ENCODE results near the gene RALGAPA2. TPM values are rescaled to one million over a fixed set of nuclear protein-coding genes. Genes with fewer than 3 reads are reported as not detected.
A peak's percentile ranks its signal among the peaks of the same experiment; 100 is the strongest.

Gene RALGAPA2
- total RNA-seq, 4 donors from 2014 or later, result 54.3 to 67.6 (median 60.3) TPM

GRCh38 chr20:20371083-20371482 is 341.4 kb downstream of the RALGAPA2 start:
- H3K9me3 ChIP-seq, result no peaks in the 10 kb centered on the region
- H3K4me3 ChIP-seq, result no peak overlapping the region
- no peaks in the 10 kb centered on the region for H3K36me3 ChIP-seq
- peaks cover 0 to 34% (median 14%) of the 10 kb centered on the region in 4 donors for H3K4me1 ChIP-seq
- TF ChIP-seq CTCF (IDR thresholded peaks at IDR 0.05) (no peak), POLR2A (IDR thresholded peaks at IDR 0.05) (no peak)
- DNase-seq, result no peak
- H3K27me3 ChIP-seq, result peaks cover 0 to 43% of the 10 kb centered on the region in 2 donors
- H3K27ac ChIP-seq, result no peak overlapping the region

- Histone ChIP-seq H3K4me1 (peaks cover 0 to 34% (median 14%) of the 10 kb centered on the region in 4 donors), H3K4me3 (no peak overlapping the region), H3K27me3 (peaks cover 0 to 53% of the 10 kb centered on the region in 2 donors), H3K27ac (no peak overlapping the region), H3K36me3 (no peaks in the 10 kb centered on the region), H3K9me3 (no peaks in the 10 kb centered on the region)
- no peak for DNase-seq
- TF ChIP-seq POLR2A (IDR thresholded peaks at IDR 0.05) (no peak), CTCF (IDR thresholded peaks at IDR 0.05) (no peak)
Measured at GRCh38 chr20:20370094-20370575, 342.3 kb downstream of the RALGAPA2 start.

GRCh38 chr20:20369250-20370093 is 343.0 kb downstream of the RALGAPA2 start:
- Histone ChIP-seq H3K36me3 (no peaks in the 10 kb centered on the region), H3K4me1 (peaks cover 0 to 35% (median 14%) of the 10 kb centered on the region in 4 donors), H3K27ac (no peak overlapping the region), H3K4me3 (peak overlapping the region in 3 of 4 donors; percentile 28 to 44 (median 43)), H3K9me3 (no peaks in the 10 kb centered on the region), H3K27me3 (peaks cover 0 to 59% of the 10 kb centered on the region in 2 donors)
- DNase-seq, result peak in 1 of 3 donors; percentile 66
- TF ChIP-seq CTCF (IDR thresholded peaks at IDR 0.05) (no peak), POLR2A (IDR thresholded peaks at IDR 0.05) (no peak)

- no peak for DNase-seq
- Histone ChIP-seq H3K36me3 (no peaks in the 10 kb centered on the region), H3K4me3 (peak overlapping the region in 3 of 4 donors; percentile 38 to 44 (median 43)), H3K27me3 (peaks cover 0 to 68% of the 10 kb centered on the region in 2 donors), H3K27ac (no peak overlapping the region), H3K9me3 (no peaks in the 10 kb centered on the region), H3K4me1 (peaks cover 0 to 43% (median 14%) of the 10 kb centered on the region in 4 donors)
- TF ChIP-seq POLR2A (IDR thresholded peaks at IDR 0.05), result no peak
- no peak for TF ChIP-seq CTCF (IDR thresholded peaks at IDR 0.05)
Measured at GRCh38 chr20:20368418-20369249, 343.8 kb downstream of the RALGAPA2 start.

- no peaks in the 10 kb centered on the region for H3K36me3 ChIP-seq
- no peak for TF ChIP-seq CTCF (IDR thresholded peaks at IDR 0.05)
- TF ChIP-seq POLR2A (IDR thresholded peaks at IDR 0.05), result no peak
- peak within 1 kb of the TSS in 3 of 4 donors; percentile 38 to 44 (median 43) for H3K4me3 ChIP-seq
- DNase-seq, result no peak
- no peaks in the 10 kb centered on the region for H3K9me3 ChIP-seq
- H3K27ac ChIP-seq, result no peak within 1 kb of the TSS
- peaks cover 0 to 47% (median 14%) of the 10 kb centered on the region in 4 donors for H3K4me1 ChIP-seq
- H3K27me3 ChIP-seq, result peaks cover 0 to 71% of the 10 kb centered on the region in 2 donors
Measured at GRCh38 chr20:20367575-20368417, 344.6 kb downstream of the RALGAPA2 start, which contains the start of gene INSM1. INSM1 (plus strand) TSS chr20:20368104; CDS start chr20:20368268, 164 bp downstream.

Measured in Peyer's patch (tissue), 4 donors.